Cerebellar cortex (tissue), 1 donor: ENCODE measurements around the gene MTUS2.
A peak's percentile ranks its signal among the peaks of the same experiment; 100 is the strongest.

Experiments
- DNase-seq: peaks from one replicate; pipeline ENCODE4 v3.0.0-alpha.2; 2015; ENCODE audit warnings: low spot score

Gene MTUS2

GRCh38 chr13:29484796-29485195 is 664.7 kb downstream of the MTUS2 start:
- no peak for DNase-seq

- no peak for DNase-seq
Observed at GRCh38 chr13:29486551-29486950, 666.4 kb downstream of the MTUS2 start.

- DNase-seq = no peak
Observed at GRCh38 chr13:29487466-29488454, 667.6 kb downstream of the MTUS2 start.

GRCh38 chr13:29489650-29490560 is 669.8 kb downstream of the MTUS2 start:
- DNase-seq = no peak

GRCh38 chr13:29490561-29490885 is 670.4 kb downstream of the MTUS2 start:
- DNase-seq = no peak

GRCh38 chr13:29491248-29491647 is 671.1 kb downstream of the MTUS2 start:
- no peak for DNase-seq

- peak; percentile 28 for DNase-seq
Observed at GRCh38 chr13:29493796-29494195, 673.7 kb downstream of the MTUS2 start.

- DNase-seq = no peak
Observed at GRCh38 chr13:29494520-29494919, 674.4 kb downstream of the MTUS2 start.

GRCh38 chr13:29496241-29496712 is 676.1 kb downstream of the MTUS2 start:
- DNase-seq = peak; percentile 78

- no peak for DNase-seq
Observed at GRCh38 chr13:29497137-29497654, 677.1 kb downstream of the MTUS2 start.

- no peak for DNase-seq
Observed at GRCh38 chr13:29498426-29499040, 678.4 kb downstream of the MTUS2 start.

- DNase-seq = no peak
Observed at GRCh38 chr13:29499506-29500165, 679.5 kb downstream of the MTUS2 start.

- DNase-seq = no peak
Observed at GRCh38 chr13:29500386-29500785, 680.2 kb downstream of the MTUS2 start.

GRCh38 chr13:29501674-29502073 is 681.5 kb downstream of the MTUS2 start:
- no peak for DNase-seq

GRCh38 chr13:29502391-29503008 is 682.4 kb downstream of the MTUS2 start:
- no peak for DNase-seq

GRCh38 chr13:29503041-29503837 is 683.1 kb downstream of the MTUS2 start:
- DNase-seq = no peak

GRCh38 chr13:29504691-29505090 is 684.6 kb downstream of the MTUS2 start:
- no peak for DNase-seq

GRCh38 chr13:29505511-29505910 is 685.4 kb downstream of the MTUS2 start:
- no peak for DNase-seq

GRCh38 chr13:29505950-29506349 is 685.8 kb downstream of the MTUS2 start:
- DNase-seq = no peak

GRCh38 chr13:29507356-29507755 is 687.2 kb downstream of the MTUS2 start:
- peak; percentile 38 for DNase-seq
